GM12875 (cell line): Measurements from ENCODE around the gene PI4KA.

Experiments
- H3K4me3 ChIP-seq: one replicate; pipeline ENCODE4 v1.5.1; 2011; ENCODE audit warnings: low read depth, low read length, control low read depth
- TF ChIP-seq, protein P1 (sequence below): IDR thresholded peaks from 2 replicates; pipeline ENCODE4 v1.5.1; 2011; ENCODE audit warnings: low read depth, mild to moderate bottlenecking, control low read depth, inconsistent platforms, low read length, moderate library complexity, borderline replicate concordance; ENCODE audit not compliant: insufficient read depth

PI4KA gene

DNA sequence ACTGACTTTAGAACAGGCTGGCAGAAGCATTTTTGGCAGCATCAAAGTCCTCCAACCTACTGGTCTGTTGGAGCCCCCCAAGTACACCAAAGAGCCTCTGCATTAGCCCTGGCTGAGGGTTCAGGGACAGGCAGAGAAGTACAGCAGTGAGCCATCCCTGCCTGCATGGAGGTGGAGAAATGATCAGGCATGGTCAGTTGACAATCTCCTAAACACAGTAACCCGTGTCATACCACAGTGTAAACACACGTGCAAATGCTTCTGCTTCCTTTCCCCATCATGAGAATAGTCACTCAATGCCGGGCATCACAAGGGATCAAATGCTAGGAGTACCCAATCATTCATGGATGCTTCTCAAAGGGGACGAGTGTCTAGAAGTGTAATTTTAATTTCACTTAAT lies 76.5 kb downstream of the PI4KA start:
- H3K4me3 ChIP-seq, result no peak overlapping the region
- TF ChIP-seq, protein P1, sequence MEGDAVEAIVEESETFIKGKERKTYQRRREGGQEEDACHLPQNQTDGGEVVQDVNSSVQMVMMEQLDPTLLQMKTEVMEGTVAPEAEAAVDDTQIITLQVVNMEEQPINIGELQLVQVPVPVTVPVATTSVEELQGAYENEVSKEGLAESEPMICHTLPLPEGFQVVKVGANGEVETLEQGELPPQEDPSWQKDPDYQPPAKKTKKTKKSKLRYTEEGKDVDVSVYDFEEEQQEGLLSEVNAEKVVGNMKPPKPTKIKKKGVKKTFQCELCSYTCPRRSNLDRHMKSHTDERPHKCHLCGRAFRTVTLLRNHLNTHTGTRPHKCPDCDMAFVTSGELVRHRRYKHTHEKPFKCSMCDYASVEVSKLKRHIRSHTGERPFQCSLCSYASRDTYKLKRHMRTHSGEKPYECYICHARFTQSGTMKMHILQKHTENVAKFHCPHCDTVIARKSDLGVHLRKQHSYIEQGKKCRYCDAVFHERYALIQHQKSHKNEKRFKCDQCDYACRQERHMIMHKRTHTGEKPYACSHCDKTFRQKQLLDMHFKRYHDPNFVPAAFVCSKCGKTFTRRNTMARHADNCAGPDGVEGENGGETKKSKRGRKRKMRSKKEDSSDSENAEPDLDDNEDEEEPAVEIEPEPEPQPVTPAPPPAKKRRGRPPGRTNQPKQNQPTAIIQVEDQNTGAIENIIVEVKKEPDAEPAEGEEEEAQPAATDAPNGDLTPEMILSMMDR, result no peak

DNA sequence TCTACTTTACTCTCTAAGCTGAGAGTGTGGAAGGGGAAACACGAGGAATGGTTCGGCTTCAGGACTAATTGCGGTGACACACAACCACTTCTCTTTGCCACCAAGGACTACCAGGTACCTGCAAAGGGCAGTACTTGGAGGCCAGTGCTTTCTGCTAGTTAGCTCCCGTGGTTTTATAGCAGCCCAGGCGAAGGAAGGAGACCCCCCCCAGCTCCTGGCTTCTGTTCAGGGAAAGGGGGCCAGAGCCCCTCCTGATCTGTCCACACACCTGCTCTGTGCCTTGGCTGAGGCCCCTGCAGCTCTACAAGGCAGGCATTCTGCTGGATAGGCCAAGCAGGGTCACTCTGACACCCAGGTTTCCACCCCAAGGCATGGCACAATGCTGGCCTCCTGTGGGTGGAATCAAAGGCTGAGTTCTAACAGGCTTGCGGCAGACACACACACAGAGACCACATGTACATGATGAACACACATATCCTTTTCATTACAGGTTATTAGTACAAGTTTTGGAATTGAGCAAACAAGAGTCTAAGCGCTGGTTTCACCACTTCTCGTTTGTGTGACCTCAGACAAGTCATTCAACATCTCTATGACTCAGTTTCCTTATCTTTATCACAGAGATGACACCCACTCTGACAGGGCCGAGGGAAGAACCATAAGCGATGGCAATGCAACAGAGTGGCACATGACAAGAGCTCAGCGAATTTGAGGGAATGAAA lies 77.2 kb downstream of the PI4KA start:
- TF ChIP-seq, protein P1, result no peak

DNA sequence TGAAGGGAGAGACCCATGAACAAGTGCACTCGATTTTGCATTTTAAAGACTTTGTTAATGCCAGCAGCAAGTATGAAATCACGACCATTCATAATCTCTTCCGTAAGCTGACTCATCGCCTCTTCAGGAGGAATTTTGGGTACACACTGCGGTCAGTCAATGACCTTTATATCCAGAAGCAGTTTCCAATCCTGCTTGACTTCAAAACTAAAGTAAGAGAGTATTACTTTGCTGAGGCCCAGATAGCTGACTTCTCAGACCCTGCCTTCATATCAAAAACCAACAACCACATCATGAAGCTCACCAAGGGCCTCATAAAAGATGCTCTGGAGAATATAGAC lies 78.8 kb downstream of the PI4KA start:
- TF ChIP-seq, protein P1, result no peak
- H3K4me3 ChIP-seq, result no peak overlapping the region

More for the DNA sequence above, 77.2 kb downstream of the PI4KA start:
- H3K4me3 ChIP-seq, result no peak overlapping the region

DNA sequence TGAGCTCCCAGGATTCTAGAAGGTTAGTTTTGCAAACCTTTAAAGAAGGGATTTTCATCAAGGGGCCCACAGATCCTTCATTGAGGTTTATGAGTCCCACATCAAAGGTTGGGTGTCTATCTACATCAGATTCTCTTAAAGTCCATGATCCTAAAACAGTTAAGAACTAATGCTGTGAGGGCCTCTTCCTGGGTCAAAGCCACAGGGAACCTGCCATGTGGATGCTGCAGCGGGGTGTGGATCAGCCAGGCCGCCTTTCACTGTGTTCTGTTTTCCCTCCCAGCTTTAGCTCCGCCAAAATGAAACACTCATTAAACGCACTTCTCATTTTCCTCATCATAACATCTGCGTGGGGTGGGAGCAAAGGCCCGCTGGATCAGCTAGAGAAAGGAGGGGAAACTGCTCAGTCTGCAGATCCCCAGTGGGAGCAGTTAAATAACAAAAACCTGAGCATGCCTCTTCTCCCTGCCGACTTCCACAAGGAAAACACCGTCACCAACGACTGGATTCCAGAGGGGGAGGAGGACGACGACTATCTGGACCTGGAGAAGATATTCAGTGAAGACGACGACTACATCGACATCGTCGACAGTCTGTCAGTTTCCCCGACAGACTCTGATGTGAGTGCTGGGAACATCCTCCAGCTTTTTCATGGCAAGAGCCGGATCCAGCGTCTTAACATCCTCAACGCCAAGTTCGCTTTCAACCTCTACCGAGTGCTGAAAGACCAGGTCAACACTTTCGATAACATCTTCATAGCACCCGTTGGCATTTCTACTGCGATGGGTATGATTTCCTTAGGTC lies 79.4 kb downstream of the PI4KA start:
- TF ChIP-seq, protein P1, result no peak
- H3K4me3 ChIP-seq, result no peak overlapping the region

DNA sequence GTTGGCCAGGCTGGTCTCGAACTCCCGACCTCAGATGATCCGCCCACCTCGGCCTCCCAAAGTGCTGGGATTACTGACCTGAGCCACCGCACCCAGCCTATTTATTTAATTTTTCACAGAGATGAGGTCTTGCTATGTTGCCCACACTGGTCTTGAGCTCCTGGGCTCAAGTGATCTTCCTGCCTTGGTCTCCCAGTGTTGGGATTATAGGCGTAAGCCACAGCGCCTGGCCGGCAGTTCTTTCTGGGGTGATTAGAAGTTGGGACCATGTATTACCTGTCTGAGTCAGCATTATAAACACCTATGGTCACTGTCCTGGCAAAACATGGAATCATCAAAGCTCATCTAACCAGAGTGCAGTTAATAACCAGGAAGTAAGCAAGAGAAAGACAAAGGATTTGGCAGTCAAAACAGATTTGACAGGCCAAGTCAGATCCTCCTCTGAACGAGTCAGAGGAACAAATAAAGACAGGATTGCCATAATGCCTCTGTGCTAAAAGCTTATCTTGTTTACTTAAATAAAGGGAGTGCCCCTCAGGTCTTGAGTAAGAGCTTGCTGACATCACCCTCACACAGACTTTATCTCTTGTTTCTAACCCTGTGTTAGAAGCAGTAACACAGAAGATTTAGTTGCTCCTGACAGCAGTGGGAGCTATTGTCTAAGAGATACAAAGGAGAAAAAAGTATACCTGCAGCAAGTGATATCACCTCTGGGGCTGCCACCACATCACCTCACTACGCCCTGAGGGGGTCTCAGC lies 81.0 kb downstream of the PI4KA start:
- TF ChIP-seq, protein P1, result no peak

DNA sequence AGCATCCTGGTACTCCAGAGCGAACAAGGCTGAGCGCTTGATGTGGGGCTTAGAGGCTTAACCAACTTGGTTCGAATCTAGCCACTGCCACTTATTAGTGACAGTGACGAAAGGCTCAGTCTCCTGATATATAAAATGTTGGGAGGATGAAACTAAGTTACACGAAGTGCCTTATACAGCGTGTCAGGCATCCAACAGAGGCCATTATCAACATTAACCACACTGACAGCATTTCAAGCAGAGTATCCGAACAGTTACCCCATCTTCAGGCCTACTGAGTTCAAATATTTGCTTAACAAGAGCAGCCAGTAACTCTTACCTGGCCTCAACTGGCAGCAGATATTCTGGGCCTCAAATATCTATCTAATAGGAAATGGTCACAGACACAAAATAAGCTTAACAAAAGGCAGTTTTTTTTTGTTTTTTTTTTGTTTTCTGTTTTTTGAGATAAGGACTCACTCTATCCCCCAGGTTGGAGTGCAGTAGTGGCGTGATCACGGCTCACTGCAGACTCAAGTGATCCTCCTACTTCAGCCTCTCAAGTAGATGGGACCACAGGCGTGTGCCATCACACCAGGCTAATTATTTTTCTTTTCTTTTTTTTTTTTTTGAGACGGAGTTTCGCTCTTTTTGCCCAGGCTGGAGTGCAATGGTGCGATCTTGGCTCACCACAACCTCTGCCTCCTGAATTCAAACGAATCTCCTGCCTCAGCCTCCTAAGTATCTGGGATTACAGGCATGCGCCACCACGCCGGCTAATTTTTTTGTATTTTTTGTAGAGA lies 81.8 kb downstream of the PI4KA start:
- no peak overlapping the region for H3K4me3 ChIP-seq
- TF ChIP-seq, protein P1, result no peak

More for the DNA sequence above, 81.0 kb downstream of the PI4KA start:
- H3K4me3 ChIP-seq, result no peak overlapping the region
